ENCODE results near the gene CBX1. TPM values are rescaled to one million over a fixed set of nuclear protein-coding genes. Genes with fewer than 3 reads are reported as not detected.

CBX1 gene
- total RNA-seq, 2 donors from 2014 or later: 15.8 to 34.2 TPM

DNA sequence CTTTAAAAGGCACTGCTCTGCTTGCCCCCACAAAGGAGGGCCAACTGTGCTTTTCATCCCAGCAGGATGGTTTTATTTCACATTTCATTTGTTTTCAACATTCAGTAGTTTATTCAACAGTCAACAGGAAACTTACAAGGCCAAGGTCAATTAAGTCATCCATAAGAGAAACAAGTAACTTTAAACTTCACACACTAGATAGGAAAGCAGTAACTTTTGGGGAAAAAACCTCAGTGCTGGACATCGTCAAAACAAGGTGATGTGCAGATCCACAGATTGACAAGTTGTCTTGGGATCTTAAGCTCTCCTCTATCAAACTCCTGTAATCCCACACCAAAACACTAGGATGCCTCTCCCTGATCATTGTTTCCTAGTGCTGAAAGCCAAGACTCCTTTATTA, 34.6 kb downstream of the CBX1 start:
- Histone ChIP-seq H3K36me3 (replicated peaks in 1 of 2; ENCODE audit: insufficient read depth in 1 of 2, low read depth in 2 of 2) (peaks cover 0 to 14% of the 10 kb centered on the region in 2 donors), H3K4me3 (no peak overlapping the region), H3K27ac (no peak overlapping the region), H3K27me3 (no peaks in the 10 kb centered on the region), H3K4me1 (peaks cover 12% of the 10 kb centered on the region), H3K9me3 (no peaks in the 10 kb centered on the region)
- ATAC-seq (no peak), DNase-seq (no peak)
- TF ChIP-seq POLR2A (IDR thresholded peaks at IDR 0.05): no peak
- TF ChIP-seq, protein P1, sequence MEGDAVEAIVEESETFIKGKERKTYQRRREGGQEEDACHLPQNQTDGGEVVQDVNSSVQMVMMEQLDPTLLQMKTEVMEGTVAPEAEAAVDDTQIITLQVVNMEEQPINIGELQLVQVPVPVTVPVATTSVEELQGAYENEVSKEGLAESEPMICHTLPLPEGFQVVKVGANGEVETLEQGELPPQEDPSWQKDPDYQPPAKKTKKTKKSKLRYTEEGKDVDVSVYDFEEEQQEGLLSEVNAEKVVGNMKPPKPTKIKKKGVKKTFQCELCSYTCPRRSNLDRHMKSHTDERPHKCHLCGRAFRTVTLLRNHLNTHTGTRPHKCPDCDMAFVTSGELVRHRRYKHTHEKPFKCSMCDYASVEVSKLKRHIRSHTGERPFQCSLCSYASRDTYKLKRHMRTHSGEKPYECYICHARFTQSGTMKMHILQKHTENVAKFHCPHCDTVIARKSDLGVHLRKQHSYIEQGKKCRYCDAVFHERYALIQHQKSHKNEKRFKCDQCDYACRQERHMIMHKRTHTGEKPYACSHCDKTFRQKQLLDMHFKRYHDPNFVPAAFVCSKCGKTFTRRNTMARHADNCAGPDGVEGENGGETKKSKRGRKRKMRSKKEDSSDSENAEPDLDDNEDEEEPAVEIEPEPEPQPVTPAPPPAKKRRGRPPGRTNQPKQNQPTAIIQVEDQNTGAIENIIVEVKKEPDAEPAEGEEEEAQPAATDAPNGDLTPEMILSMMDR (IDR thresholded peaks at IDR 0.05): no peak
- intact Hi-C loops (cut with DNase I): no loop called here
- WGBS, 2 donors: 71 to 88% methylated on average over 1 of the region's 1 CpG

DNA sequence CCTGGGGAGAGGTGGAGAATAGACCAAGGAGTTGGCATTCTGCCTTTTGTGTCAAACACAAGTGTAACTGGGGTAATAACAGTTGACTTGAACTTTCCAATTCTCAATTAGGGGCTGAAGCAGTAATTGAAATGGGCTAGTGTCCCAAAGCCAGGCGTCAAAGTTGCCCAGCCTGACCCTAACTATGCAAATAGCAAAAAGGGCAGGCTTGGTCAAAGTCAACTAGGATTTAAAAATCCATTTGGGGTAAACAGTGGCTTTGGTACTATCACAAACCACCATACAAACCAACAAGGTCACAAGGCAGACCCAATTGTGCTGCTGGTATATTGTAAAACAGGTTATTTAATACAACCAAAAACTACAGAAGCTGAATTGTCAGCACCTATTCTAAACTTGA, 35.1 kb downstream of the CBX1 start:
- no peaks in the 10 kb centered on the region for H3K9me3 ChIP-seq
- intact Hi-C loops (cut with DNase I): no loop called here
- H3K27me3 ChIP-seq: no peaks in the 10 kb centered on the region
- no peak overlapping the region for H3K27ac ChIP-seq
- peaks cover 0 to 17% of the 10 kb centered on the region in 2 donors for H3K36me3 ChIP-seq (replicated peaks in 1 of 2; ENCODE audit: insufficient read depth in 1 of 2, low read depth in 2 of 2)
- WGBS, 2 donors: 31 to 53% methylated on average over 1 of the region's 1 CpG
- TF ChIP-seq, protein P1 (IDR thresholded peaks at IDR 0.05): no peak
- TF ChIP-seq POLR2A (IDR thresholded peaks at IDR 0.05): no peak
- ATAC-seq (no peak), DNase-seq (no peak)
- H3K4me3 ChIP-seq: no peak overlapping the region
- peaks cover 12% of the 10 kb centered on the region for H3K4me1 ChIP-seq

DNA sequence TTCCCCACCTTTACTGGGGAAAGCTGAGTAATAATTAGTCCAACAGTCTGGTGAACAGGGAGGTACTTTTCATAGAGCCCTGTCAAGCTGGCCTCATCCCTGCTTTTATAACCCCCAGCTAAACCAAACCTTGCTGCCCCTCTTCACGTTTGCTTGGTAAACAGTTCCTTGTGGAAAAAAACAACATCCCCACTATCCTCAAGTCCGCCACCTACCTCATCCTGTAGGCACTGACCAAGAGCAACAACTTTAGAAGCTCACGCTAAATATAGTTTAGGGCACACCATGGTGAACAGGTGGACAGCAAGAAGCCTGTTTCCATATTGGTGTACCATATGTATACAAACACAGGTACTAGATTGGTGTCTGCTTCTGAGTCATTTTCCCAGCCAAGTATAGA, 36.6 kb downstream of the CBX1 start:
- H3K9me3 ChIP-seq: no peaks in the 10 kb centered on the region
- no peak overlapping the region for H3K4me3 ChIP-seq
- H3K27me3 ChIP-seq: no peaks in the 10 kb centered on the region
- TF ChIP-seq, protein P1 (IDR thresholded peaks at IDR 0.05): no peak
- TF ChIP-seq POLR2A (IDR thresholded peaks at IDR 0.05): no peak
- intact Hi-C loops (cut with DNase I): no loop called here
- DNase-seq: no peak
- H3K4me1 ChIP-seq: peaks cover 12% of the 10 kb centered on the region
- WGBS, 2 donors: 69 to 82% methylated on average over 3 of the region's 3 CpGs
- H3K27ac ChIP-seq: no peak overlapping the region
- H3K36me3 ChIP-seq (replicated peaks in 1 of 2; ENCODE audit: insufficient read depth in 1 of 2, low read depth in 2 of 2): peaks cover 0 to 17% of the 10 kb centered on the region in 2 donors
- ATAC-seq: no peak

GRCh38 chr17:48062273-48062672, 39.0 kb downstream of the CBX1 start:
- no peak for ATAC-seq
- Histone ChIP-seq H3K27me3 (no peaks in the 10 kb centered on the region), H3K4me1 (peaks cover 12% of the 10 kb centered on the region), H3K9me3 (no peaks in the 10 kb centered on the region), H3K4me3 (no peak overlapping the region), H3K36me3 (replicated peaks in 1 of 2; ENCODE audit: insufficient read depth in 1 of 2, low read depth in 2 of 2) (peaks cover 0 to 33% of the 10 kb centered on the region in 2 donors), H3K27ac (no peak overlapping the region)
- DNase-seq: no peak
- intact Hi-C loops (cut with DNase I): no loop called here
- TF ChIP-seq, protein P1 (IDR thresholded peaks at IDR 0.05): no peak
- TF ChIP-seq POLR2A (IDR thresholded peaks at IDR 0.05): no peak
- 87 to 91% methylated on average over 3 to 7 of the region's 7 CpGs for WGBS, 2 donors

GRCh38 chr17:48060249-48060648, 41.0 kb downstream of the CBX1 start:
- 61 to 93% methylated on average over 4 to 7 of the region's 7 CpGs for WGBS, 2 donors
- TF ChIP-seq, protein P1 (IDR thresholded peaks at IDR 0.05): no peak
- TF ChIP-seq POLR2A (IDR thresholded peaks at IDR 0.05): no peak
- no peak overlapping the region for H3K27ac ChIP-seq

More at GRCh38 chr17:48060249-48060648, 41.0 kb downstream of the CBX1 start:
- ATAC-seq (no peak), DNase-seq (no peak)
- intact Hi-C loops (cut with DNase I): no loop called here
- no peaks in the 10 kb centered on the region for H3K27me3 ChIP-seq
- H3K4me1 ChIP-seq: peaks cover 11% of the 10 kb centered on the region
- no peak overlapping the region for H3K4me3 ChIP-seq
- H3K36me3 ChIP-seq (replicated peaks in 1 of 2; ENCODE audit: insufficient read depth in 1 of 2, low read depth in 2 of 2): peaks cover 0 to 39% of the 10 kb centered on the region in 2 donors
- H3K9me3 ChIP-seq: no peaks in the 10 kb centered on the region

All from body of pancreas (tissue), 4 donors.